Neural cell (in vitro differentiated cells): ENCODE results near the gene TMEFF1. TPM values are rescaled to one million over a fixed set of nuclear protein-coding genes. Genes with fewer than 3 reads are reported as not detected.

Experiments
- H2AFZ ChIP-seq: fragments of 200-600, 300-800 bp; sonication (generic), shearing (Covaris generic); 2 replicates; pipeline ENCODE4 v1.6.0; 2014; ENCODE audit warnings: low read depth, mild to moderate bottlenecking, antibody characterized with exemption, low read length, moderate library complexity
- H3F3A ChIP-seq: fragments of 200-600 bp; shearing (Covaris generic); 2 replicates; pipeline ENCODE4 v1.6.1; 2016; ENCODE audit warnings: mild to moderate bottlenecking, moderate library complexity, mixed read lengths, antibody characterized with exemption, low read length; ENCODE audit not compliant: insufficient read depth, poor library complexity, severe bottlenecking
- H3K27ac ChIP-seq: fragments of 200-600, 300-800 bp; sonication (generic), shearing (Covaris generic); 2 replicates; pipeline ENCODE4 v1.5.1; 2014; ENCODE audit warnings: mild to moderate bottlenecking, low read length, moderate library complexity
- H3K27me3 ChIP-seq: fragments of 300-800, 200-600 bp; sonication (generic), shearing (Covaris generic); 2 replicates; pipeline ENCODE4 v1.6.0; 2014; ENCODE audit warnings: mild to moderate bottlenecking, low read depth, low read length, moderate library complexity; ENCODE audit not compliant: insufficient read depth
- H3K36me3 ChIP-seq: fragments of 300-800, 200-600 bp; sonication (generic), shearing (Covaris generic); 2 replicates; pipeline ENCODE4 v1.5.1; 2014; ENCODE audit warnings: mild to moderate bottlenecking, antibody characterized with exemption, low read length, moderate library complexity; ENCODE audit not compliant: insufficient read depth
- H3K4me2 ChIP-seq: fragments of 300-800, 200-600 bp; sonication (generic), shearing (Covaris generic); 2 replicates; pipeline ENCODE4 v1.6.0; 2014; ENCODE audit warnings: mild to moderate bottlenecking, low read length
- H3K4me3 ChIP-seq: fragments of 300-800, 200-600 bp; sonication (generic), shearing (Covaris generic); 2 replicates; pipeline ENCODE4 v1.5.1; 2014; ENCODE audit warnings: mild to moderate bottlenecking, low read length, moderate library complexity
- H3K79me2 ChIP-seq: fragments of 200-600 bp; shearing (Covaris generic); replicated peaks from 2 replicates; pipeline ENCODE4 v1.6.0; 2014; ENCODE audit warnings: mild to moderate bottlenecking, low read length, moderate library complexity; ENCODE audit not compliant: insufficient read depth
- H3K9ac ChIP-seq: fragments of 300-800, 200-600 bp; sonication (generic), shearing (Covaris generic); 2 replicates; pipeline ENCODE4 v1.6.1; 2016; ENCODE audit warnings: mild to moderate bottlenecking, low read length, mixed read lengths
- H3K9me2 ChIP-seq: fragments of 200-600 bp; shearing (Covaris generic); 2 replicates; pipeline ENCODE4 v1.6.1; 2016; ENCODE audit warnings: mild to moderate bottlenecking, low read length, mixed read lengths; ENCODE audit not compliant: insufficient read depth
- H3K9me3 ChIP-seq: fragments of 200-600, 300-800 bp; sonication (generic), shearing (Covaris generic); 2 replicates; pipeline ENCODE4 v1.6.1; 2016; ENCODE audit warnings: mild to moderate bottlenecking, mixed run types, low read length, moderate library complexity, mixed read lengths
- H4K20me1 ChIP-seq: fragments of 200-600 bp; shearing (Covaris generic); 2 replicates; pipeline ENCODE4 v1.6.1; 2016; ENCODE audit warnings: mild to moderate bottlenecking, mixed run types; ENCODE audit not compliant: insufficient read depth
- EP300 ChIP-seq: fragments of 450-650 bp; conservative IDR thresholded peaks from 2 replicates; pipeline ENCODE4 v1.6.1; 2014; ENCODE audit warnings: antibody characterized with exemption, mild to moderate bottlenecking, moderate library complexity; ENCODE audit not compliant: poor library complexity, severe bottlenecking
- EZH2 ChIP-seq: fragments of 200-600, 300-800 bp; shearing (Covaris generic), sonication (generic); IDR thresholded peaks from 2 replicates; pipeline ENCODE4 v1.6.1; 2014; ENCODE audit warnings: antibody characterized with exemption, low read length, borderline replicate concordance, mild to moderate bottlenecking; ENCODE audit not compliant: insufficient read depth, poor library complexity, severe bottlenecking
- MXI1 ChIP-seq: fragments of 450-650 bp; conservative IDR thresholded peaks from 2 replicates; pipeline ENCODE4 v1.6.1; 2014; ENCODE audit warnings: antibody characterized with exemption, mild to moderate bottlenecking; ENCODE audit not compliant: poor library complexity, severe bottlenecking
- POLR2AphosphoS5 ChIP-seq: IDR thresholded peaks from 2 replicates; pipeline ENCODE4 v1.6.1; 2012
- RAD21 ChIP-seq: fragments of 450-650 bp; conservative IDR thresholded peaks from 2 replicates; pipeline ENCODE4 v1.6.1; 2014; ENCODE audit warnings: antibody characterized with exemption, mild to moderate bottlenecking, moderate library complexity
- REST ChIP-seq: IDR thresholded peaks from 2 replicates; pipeline ENCODE4 v1.6.1; 2012; ENCODE audit warnings: borderline replicate concordance
- SMC3 ChIP-seq: fragments of 450-650 bp; conservative IDR thresholded peaks from 2 replicates; pipeline ENCODE4 v1.6.1; 2014; ENCODE audit warnings: antibody characterized with exemption, mild to moderate bottlenecking, moderate library complexity; ENCODE audit not compliant: poor library complexity
- TAF1 ChIP-seq: IDR thresholded peaks from 2 replicates; pipeline ENCODE4 v1.6.1; 2012; ENCODE audit warnings: low read depth
- polyA plus RNA-seq: library from polyadenylated mRNA; depleted of rRNA; stranded (reverse); fragments of >200 nt; gene quantifications from 2 replicates; pipeline ENCODE4 v1.2.3, GENCODE V29; 2014
- TF ChIP-seq, protein P1 (sequence below): fragments of 450-650 bp; IDR thresholded peaks from 2 replicates; pipeline ENCODE4 v1.5.1; 2014; ENCODE audit warnings: antibody characterized with exemption, mild to moderate bottlenecking, moderate library complexity; ENCODE audit not compliant: poor library complexity, severe bottlenecking

The TMEFF1 gene
- polyA plus RNA-seq, 1 donor from 2014 or later = 273 TPM

DNA sequence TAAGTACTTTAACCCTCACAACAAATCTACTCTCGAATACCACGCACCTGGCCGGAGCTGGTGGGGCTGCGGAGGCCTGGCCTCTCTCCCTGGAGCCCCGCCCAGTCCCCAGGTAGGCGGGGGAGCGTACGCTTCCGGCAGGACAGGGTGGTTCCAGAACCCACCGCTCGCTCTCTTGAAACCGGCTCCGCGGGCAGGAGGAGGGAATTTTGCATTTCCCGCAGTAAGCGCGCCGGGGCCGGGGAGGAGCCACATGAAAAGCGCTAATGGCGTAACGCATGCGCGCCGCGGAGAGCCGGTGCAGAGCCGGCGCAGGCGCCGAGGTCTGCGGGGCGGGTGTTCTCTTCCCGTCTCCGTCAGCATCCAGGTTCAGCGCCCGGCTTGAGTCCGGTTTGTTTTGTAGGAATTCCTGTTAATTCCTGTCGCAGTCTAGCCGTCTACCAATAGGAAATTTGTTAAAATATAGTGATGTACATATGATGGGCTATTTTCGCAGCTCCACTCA lies 125.7 kb downstream of the TMEFF1 start:
- H3K9me2 ChIP-seq = no peaks in the 10 kb centered on the region
- H3K79me2 ChIP-seq = no peaks in the 10 kb centered on the region
- peak overlapping the region; percentile 14 for H3K27ac ChIP-seq
- H3K4me2 ChIP-seq = peak overlapping the region; percentile 75
- peak overlapping the region; percentile 65 for H3K4me3 ChIP-seq
- no peaks in the 10 kb centered on the region for H3F3A ChIP-seq
- H2AFZ ChIP-seq = no peak overlapping the region
- no peaks in the 10 kb centered on the region for H3K36me3 ChIP-seq
- H3K9ac ChIP-seq = peak overlapping the region; percentile 51
- TF ChIP-seq POLR2AphosphoS5 = peak; percentile 11
- peak; percentile 18 for TF ChIP-seq SMC3
- TF ChIP-seq TAF1 = no peak
- no peak for TF ChIP-seq EP300
- TF ChIP-seq, protein P1, sequence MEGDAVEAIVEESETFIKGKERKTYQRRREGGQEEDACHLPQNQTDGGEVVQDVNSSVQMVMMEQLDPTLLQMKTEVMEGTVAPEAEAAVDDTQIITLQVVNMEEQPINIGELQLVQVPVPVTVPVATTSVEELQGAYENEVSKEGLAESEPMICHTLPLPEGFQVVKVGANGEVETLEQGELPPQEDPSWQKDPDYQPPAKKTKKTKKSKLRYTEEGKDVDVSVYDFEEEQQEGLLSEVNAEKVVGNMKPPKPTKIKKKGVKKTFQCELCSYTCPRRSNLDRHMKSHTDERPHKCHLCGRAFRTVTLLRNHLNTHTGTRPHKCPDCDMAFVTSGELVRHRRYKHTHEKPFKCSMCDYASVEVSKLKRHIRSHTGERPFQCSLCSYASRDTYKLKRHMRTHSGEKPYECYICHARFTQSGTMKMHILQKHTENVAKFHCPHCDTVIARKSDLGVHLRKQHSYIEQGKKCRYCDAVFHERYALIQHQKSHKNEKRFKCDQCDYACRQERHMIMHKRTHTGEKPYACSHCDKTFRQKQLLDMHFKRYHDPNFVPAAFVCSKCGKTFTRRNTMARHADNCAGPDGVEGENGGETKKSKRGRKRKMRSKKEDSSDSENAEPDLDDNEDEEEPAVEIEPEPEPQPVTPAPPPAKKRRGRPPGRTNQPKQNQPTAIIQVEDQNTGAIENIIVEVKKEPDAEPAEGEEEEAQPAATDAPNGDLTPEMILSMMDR = no peak
- TF ChIP-seq MXI1 = peak; percentile 45
- peak; percentile 32 for TF ChIP-seq REST
- no peaks in the 10 kb centered on the region for H3K9me3 ChIP-seq
- H3K27me3 ChIP-seq = no peaks in the 10 kb centered on the region
- no peaks in the 10 kb centered on the region for H4K20me1 ChIP-seq

GRCh38 chr9:100600521-100601079 lies 127.7 kb downstream of the TMEFF1 start:
- Histone ChIP-seq H3K9me2 (no peaks in the 10 kb centered on the region), H3K27me3 (no peaks in the 10 kb centered on the region), H3K9me3 (no peaks in the 10 kb centered on the region), H3K4me3 (no peak overlapping the region), H3K27ac (no peak overlapping the region), H3K4me2 (no peak overlapping the region), H2AFZ (no peak overlapping the region), H3K9ac (no peak overlapping the region), H3K79me2 (no peaks in the 10 kb centered on the region), H3K36me3 (no peaks in the 10 kb centered on the region), H3F3A (no peaks in the 10 kb centered on the region), H4K20me1 (no peaks in the 10 kb centered on the region)
- TF ChIP-seq EZH2 (no peak), SMC3 (no peak), POLR2AphosphoS5 (no peak), RAD21 (no peak), REST (no peak), TAF1 (no peak)
